Measurements from ENCODE around the gene LGALS7.

LGALS7 gene

DNA sequence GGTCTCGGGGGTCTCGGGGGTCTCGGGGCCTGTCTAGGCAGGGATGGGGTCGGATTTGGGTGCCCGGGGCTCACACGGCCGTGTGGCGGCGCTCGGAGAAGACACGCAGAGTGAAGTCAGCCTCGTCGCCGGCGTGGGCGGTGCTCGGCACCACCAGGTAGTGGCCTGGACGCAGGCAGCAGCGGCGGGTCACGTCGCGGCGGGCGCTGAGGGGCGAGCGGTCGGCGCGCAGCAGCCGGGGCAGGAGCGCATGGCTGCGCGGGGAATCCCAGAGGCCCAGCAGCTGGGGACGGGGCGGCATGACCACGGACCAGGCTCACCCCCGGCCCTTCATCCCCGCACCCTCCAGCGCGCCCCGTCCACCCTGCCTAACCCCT, 37.3 kb downstream of the LGALS7 start:
- TF ChIP-seq, protein P1, sequence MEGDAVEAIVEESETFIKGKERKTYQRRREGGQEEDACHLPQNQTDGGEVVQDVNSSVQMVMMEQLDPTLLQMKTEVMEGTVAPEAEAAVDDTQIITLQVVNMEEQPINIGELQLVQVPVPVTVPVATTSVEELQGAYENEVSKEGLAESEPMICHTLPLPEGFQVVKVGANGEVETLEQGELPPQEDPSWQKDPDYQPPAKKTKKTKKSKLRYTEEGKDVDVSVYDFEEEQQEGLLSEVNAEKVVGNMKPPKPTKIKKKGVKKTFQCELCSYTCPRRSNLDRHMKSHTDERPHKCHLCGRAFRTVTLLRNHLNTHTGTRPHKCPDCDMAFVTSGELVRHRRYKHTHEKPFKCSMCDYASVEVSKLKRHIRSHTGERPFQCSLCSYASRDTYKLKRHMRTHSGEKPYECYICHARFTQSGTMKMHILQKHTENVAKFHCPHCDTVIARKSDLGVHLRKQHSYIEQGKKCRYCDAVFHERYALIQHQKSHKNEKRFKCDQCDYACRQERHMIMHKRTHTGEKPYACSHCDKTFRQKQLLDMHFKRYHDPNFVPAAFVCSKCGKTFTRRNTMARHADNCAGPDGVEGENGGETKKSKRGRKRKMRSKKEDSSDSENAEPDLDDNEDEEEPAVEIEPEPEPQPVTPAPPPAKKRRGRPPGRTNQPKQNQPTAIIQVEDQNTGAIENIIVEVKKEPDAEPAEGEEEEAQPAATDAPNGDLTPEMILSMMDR (IDR thresholded peaks at IDR 0.05; ENCODE audit: extremely low read depth, insufficient read depth, missing control alignments): no peak
- in situ Hi-C loops (cut with MboI; ENCODE audit: low pct_unique_long_range_greater_than_20kb, low sequenced_read_pairs, unreplicated experiment): loop anchor here (25.0 kb wide), 1 partner anchor 176 kb away; the partner anchor contains the start of gene CCER2

DNA sequence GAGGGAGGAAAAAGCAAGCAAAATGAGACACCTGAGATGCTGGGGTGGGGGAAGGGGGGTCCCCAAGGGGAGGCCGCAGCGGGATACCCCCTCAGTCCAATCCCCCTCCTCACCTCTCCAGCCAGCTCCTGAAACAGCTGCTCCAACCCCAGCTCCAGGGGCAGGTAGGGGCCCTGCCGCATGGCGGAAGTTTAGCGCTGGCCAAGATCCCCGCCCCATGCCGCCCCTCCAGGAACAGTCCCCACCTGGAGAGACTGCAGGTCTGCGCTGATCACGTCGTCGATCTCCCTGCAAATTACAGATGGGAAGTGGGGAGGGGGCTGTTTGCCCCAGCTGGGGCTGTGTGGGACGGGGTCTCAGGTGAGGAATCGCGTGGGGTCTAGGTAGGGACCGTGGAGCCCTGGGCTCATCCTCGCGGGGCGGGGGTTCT, 38.0 kb downstream of the LGALS7 start:
- in situ Hi-C loops (cut with MboI; ENCODE audit: low pct_unique_long_range_greater_than_20kb, low sequenced_read_pairs, unreplicated experiment): loop anchor here (25.0 kb wide), 1 partner anchor 177 kb away; the partner anchor contains the start of gene CCER2
- TF ChIP-seq, protein P1 (IDR thresholded peaks at IDR 0.05; ENCODE audit: extremely low read depth, insufficient read depth, missing control alignments): no peak
- DNase-seq (ENCODE audit: low spot score): no peak

More for the DNA sequence above, 37.3 kb downstream of the LGALS7 start:
- peak; percentile 82 for DNase-seq (ENCODE audit: low spot score)

GRCh38 chr19:38734426-38735256, 38.7 kb downstream of the LGALS7 start:
- DNase-seq (ENCODE audit: low spot score): peak; percentile 75
- in situ Hi-C loops (cut with MboI; ENCODE audit: low pct_unique_long_range_greater_than_20kb, low sequenced_read_pairs, unreplicated experiment): loop anchor here (25.0 kb wide), 1 partner anchor 178 kb away; the partner anchor contains the start of gene CCER2
- TF ChIP-seq, protein P1 (IDR thresholded peaks at IDR 0.05; ENCODE audit: extremely low read depth, insufficient read depth, missing control alignments): no peak

- in situ Hi-C loops (cut with MboI; ENCODE audit: low pct_unique_long_range_greater_than_20kb, low sequenced_read_pairs, unreplicated experiment): loop anchor here (25.0 kb wide), 1 partner anchor 178 kb away; the partner anchor contains the start of gene CCER2
- TF ChIP-seq, protein P1 (IDR thresholded peaks at IDR 0.05; ENCODE audit: extremely low read depth, insufficient read depth, missing control alignments): no peak
- DNase-seq (ENCODE audit: low spot score): no peak
Measured at GRCh38 chr19:38734176-38734425, 39.2 kb downstream of the LGALS7 start.

DNA sequence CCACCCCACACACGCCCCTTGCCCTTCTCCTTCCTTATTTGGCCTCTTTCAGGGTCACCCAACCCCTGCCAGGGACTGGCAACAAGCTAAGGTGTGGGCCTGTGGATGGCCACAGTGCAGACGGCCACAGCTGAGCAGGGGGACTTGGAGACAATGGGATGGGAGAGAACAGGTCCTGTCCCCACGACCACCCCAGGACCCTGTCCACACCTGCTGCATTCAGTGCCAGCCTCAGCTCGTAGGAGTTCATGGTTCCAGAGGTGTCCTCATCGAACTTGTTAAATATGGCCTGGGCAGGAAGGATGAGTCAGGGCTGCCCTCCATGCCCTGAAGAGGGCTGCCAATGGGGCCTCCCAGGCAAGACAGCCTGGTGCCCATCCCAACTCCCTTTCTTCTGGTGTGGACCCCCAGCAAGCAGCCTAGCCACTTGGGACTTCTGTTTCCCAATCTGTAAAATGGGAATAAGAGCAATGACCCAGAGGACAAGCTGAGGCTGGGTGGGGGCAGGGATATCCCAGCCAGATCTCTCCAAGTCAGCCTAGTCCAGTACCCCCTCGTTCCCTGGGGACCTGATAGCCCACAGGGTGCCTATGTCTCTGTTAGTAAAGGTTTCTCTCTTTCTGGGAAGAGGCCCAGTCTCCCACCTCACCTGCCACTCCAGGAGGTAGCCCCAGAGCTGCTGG, 39.7 kb downstream of the LGALS7 start:
- in situ Hi-C loops (cut with MboI; ENCODE audit: low pct_unique_long_range_greater_than_20kb, low sequenced_read_pairs, unreplicated experiment): loop anchor here (25.0 kb wide), 1 partner anchor 179 kb away; the partner anchor contains the start of gene CCER2
- TF ChIP-seq, protein P1 (IDR thresholded peaks at IDR 0.05; ENCODE audit: extremely low read depth, insufficient read depth, missing control alignments): no peak
- no peak for DNase-seq (ENCODE audit: low spot score)

- in situ Hi-C loops (cut with MboI; ENCODE audit: low pct_unique_long_range_greater_than_20kb, low sequenced_read_pairs, unreplicated experiment): loop anchor here (25.0 kb wide), 1 partner anchor 179 kb away; the partner anchor contains the start of gene CCER2
- no peak for DNase-seq (ENCODE audit: low spot score)
- TF ChIP-seq, protein P1 (IDR thresholded peaks at IDR 0.05; ENCODE audit: extremely low read depth, insufficient read depth, missing control alignments): no peak
Measured at GRCh38 chr19:38733241-38733492, 40.1 kb downstream of the LGALS7 start.

Measured in GM13977 (cell line).